ENCODE measurements around the gene RAB3A. TPM values are rescaled to one million over a fixed set of nuclear protein-coding genes. Genes with fewer than 3 reads are reported as not detected.

Gene RAB3A
- total RNA-seq, 1 experiment from 2014 or later: 6.1 TPM

- H3K4me3 ChIP-seq (ENCODE audit: insufficient read depth, low read depth, low read length): no peak overlapping the region
- no peaks in the 10 kb centered on the region for H3K36me3 ChIP-seq (replicated peaks; ENCODE audit: control insufficient read depth, insufficient read depth, low read length)
- H3K27me3 ChIP-seq (ENCODE audit: control insufficient read depth, insufficient read depth, low read length): peaks cover 30% of the 10 kb centered on the region
- no peak for DNase-seq
These were observed 24.0 kb upstream of the RAB3A start for GRCh38 chr19:18227781-18228271.

GRCh38 chr19:18226956-18227780 lies 23.3 kb upstream of the RAB3A start:
- Histone ChIP-seq H3K4me3 (ENCODE audit: insufficient read depth, low read depth, low read length) (no peak overlapping the region), H3K27me3 (ENCODE audit: control insufficient read depth, insufficient read depth, low read length) (peaks cover 30% of the 10 kb centered on the region), H3K36me3 (replicated peaks; ENCODE audit: control insufficient read depth, insufficient read depth, low read length) (no peaks in the 10 kb centered on the region)
- DNase-seq: no peak

- DNase-seq: peak; percentile 75
- Histone ChIP-seq H3K36me3 (replicated peaks; ENCODE audit: control insufficient read depth, insufficient read depth, low read length) (no peaks in the 10 kb centered on the region), H3K4me3 (ENCODE audit: insufficient read depth, low read depth, low read length) (peak within 1 kb of the TSS; percentile 51), H3K27me3 (ENCODE audit: control insufficient read depth, insufficient read depth, low read length) (peaks cover 30% of the 10 kb centered on the region)
These were observed 22.0 kb upstream of the RAB3A start, which contains the start of gene PDE4C for GRCh38 chr19:18225702-18226468. Gene PDE4C, minus strand, starts transcription at chr19:18226438. Its CDS starts 23 bp downstream, at chr19:18226415.

GRCh38 chr19:18225355-18225701 lies 21.5 kb upstream of the RAB3A start:
- Histone ChIP-seq H3K36me3 (replicated peaks; ENCODE audit: control insufficient read depth, insufficient read depth, low read length) (no peaks in the 10 kb centered on the region), H3K27me3 (ENCODE audit: control insufficient read depth, insufficient read depth, low read length) (peaks cover 30% of the 10 kb centered on the region), H3K4me3 (ENCODE audit: insufficient read depth, low read depth, low read length) (peak overlapping the region; percentile 51)
- DNase-seq: no peak

- Histone ChIP-seq H3K27me3 (ENCODE audit: control insufficient read depth, insufficient read depth, low read length) (peaks cover 30% of the 10 kb centered on the region), H3K4me3 (ENCODE audit: insufficient read depth, low read depth, low read length) (peak overlapping the region; percentile 63), H3K36me3 (replicated peaks; ENCODE audit: control insufficient read depth, insufficient read depth, low read length) (no peaks in the 10 kb centered on the region)
- peak; percentile 99 for DNase-seq
These were observed 20.9 kb upstream of the RAB3A start for GRCh38 chr19:18224525-18225354.

GRCh38 chr19:18223860-18224524 lies 20.1 kb upstream of the RAB3A start:
- no peaks in the 10 kb centered on the region for H3K36me3 ChIP-seq (replicated peaks; ENCODE audit: control insufficient read depth, insufficient read depth, low read length)
- peaks cover 30% of the 10 kb centered on the region for H3K27me3 ChIP-seq (ENCODE audit: control insufficient read depth, insufficient read depth, low read length)
- peak; percentile 98 for DNase-seq
- H3K4me3 ChIP-seq (ENCODE audit: insufficient read depth, low read depth, low read length): peak overlapping the region; percentile 63

GRCh38 chr19:18221815-18222725 lies 18.2 kb upstream of the RAB3A start:
- no peak for DNase-seq
- peaks cover 25% of the 10 kb centered on the region for H3K27me3 ChIP-seq (ENCODE audit: control insufficient read depth, insufficient read depth, low read length)
- no peaks in the 10 kb centered on the region for H3K36me3 ChIP-seq (replicated peaks; ENCODE audit: control insufficient read depth, insufficient read depth, low read length)
- H3K4me3 ChIP-seq (ENCODE audit: insufficient read depth, low read depth, low read length): no peak overlapping the region

GRCh38 chr19:18220632-18221275 lies 16.9 kb upstream of the RAB3A start:
- peak; percentile 99 for DNase-seq

GRCh38 chr19:18219911-18220631 lies 16.2 kb upstream of the RAB3A start:
- H3K4me3 ChIP-seq (ENCODE audit: insufficient read depth, low read depth, low read length): no peak overlapping the region
- H3K36me3 ChIP-seq (replicated peaks; ENCODE audit: control insufficient read depth, insufficient read depth, low read length): no peaks in the 10 kb centered on the region
- DNase-seq: no peak

More at GRCh38 chr19:18220632-18221275, 16.9 kb upstream of the RAB3A start:
- Histone ChIP-seq H3K27me3 (ENCODE audit: control insufficient read depth, insufficient read depth, low read length) (peaks cover 11% of the 10 kb centered on the region), H3K36me3 (replicated peaks; ENCODE audit: control insufficient read depth, insufficient read depth, low read length) (no peaks in the 10 kb centered on the region), H3K4me3 (ENCODE audit: insufficient read depth, low read depth, low read length) (peak overlapping the region; percentile 14; the same call in 1 of the 2 replicates)

GRCh38 chr19:18218600-18218999 lies 14.8 kb upstream of the RAB3A start:
- Histone ChIP-seq H3K4me3 (ENCODE audit: insufficient read depth, low read depth, low read length) (no peak overlapping the region), H3K36me3 (replicated peaks; ENCODE audit: control insufficient read depth, insufficient read depth, low read length) (no peaks in the 10 kb centered on the region), H3K27me3 (ENCODE audit: control insufficient read depth, insufficient read depth, low read length) (no peaks in the 10 kb centered on the region; the same call in 1 of the 2 replicates)
- DNase-seq: no peak

More at GRCh38 chr19:18219911-18220631, 16.2 kb upstream of the RAB3A start:
- peaks cover 5% of the 10 kb centered on the region for H3K27me3 ChIP-seq (ENCODE audit: control insufficient read depth, insufficient read depth, low read length)

- H3K27me3 ChIP-seq (ENCODE audit: control insufficient read depth, insufficient read depth, low read length): no peaks in the 10 kb centered on the region; the same call in 1 of the 2 replicates
- DNase-seq: no peak
- H3K4me3 ChIP-seq (ENCODE audit: insufficient read depth, low read depth, low read length): no peak overlapping the region
- H3K36me3 ChIP-seq (replicated peaks; ENCODE audit: control insufficient read depth, insufficient read depth, low read length): no peaks in the 10 kb centered on the region
These were observed 14.3 kb upstream of the RAB3A start for GRCh38 chr19:18218159-18218558.

- DNase-seq: no peak
- no peaks in the 10 kb centered on the region; the same call in 1 of the 2 replicates for H3K27me3 ChIP-seq (ENCODE audit: control insufficient read depth, insufficient read depth, low read length)
- H3K36me3 ChIP-seq (replicated peaks; ENCODE audit: control insufficient read depth, insufficient read depth, low read length): no peaks in the 10 kb centered on the region
- no peak overlapping the region for H3K4me3 ChIP-seq (ENCODE audit: insufficient read depth, low read depth, low read length)
These were observed 12.9 kb upstream of the RAB3A start for GRCh38 chr19:18216789-18217188.
